K562 treated with DMSO at 1 percent for 24 hours (cell line): Measurements from ENCODE around the gene ERFL. TPM values are rescaled to one million over a fixed set of nuclear protein-coding genes. Genes with fewer than 3 reads are reported as not detected.

Experiments
- total RNA-seq: library from RNA; unstranded; fragments of 300-600 nt; gene quantifications from 2 replicates; pipeline ENCODE4 v1.2.3, GENCODE V29; 2022; ENCODE audit warnings: low read depth; ENCODE audit not compliant: insufficient read depth

ERFL gene
- 0.82 and 1.1 TPM in 2 replicates for total RNA-seq

GRCh38 chr19:41928221-41928683, at the start of gene ERFL:
Gene ERFL (minus strand): TSS chr19:41928449. CDS start chr19:41912919, 15,530 bp downstream.

GRCh38 chr19:41959056-41960053, 31.1 kb upstream of the ERFL start, which contains the start of gene RABAC1:
Gene RABAC1 (minus strand): TSS chr19:41959321. CDS start chr19:41959292, 29 bp downstream.

GRCh38 chr19:41882568-41883462, 45.4 kb downstream of the ERFL start, which contains the start of gene ARHGEF1:
Gene ARHGEF1 (plus strand): TSS chr19:41883184. CDS start chr19:41888083, 4,899 bp downstream.

GRCh38 chr19:41876847-41877832, 51.1 kb downstream of the ERFL start, which contains the start of gene CD79A:
Gene CD79A (plus strand): TSS chr19:41877279. CDS start chr19:41877305, 26 bp downstream.

GRCh38 chr19:41859618-41860418, 68.4 kb downstream of the ERFL start, which contains the start of gene RPS19:
Gene RPS19 (plus strand): TSS chr19:41860255. CDS start chr19:41860775, 520 bp downstream.

Other genes with a start within 250 kb of the ERFL start
- gene CEACAM7, start 240.2 kb downstream of the ERFL start, total RNA-seq = not detected in 2 replicates
- not detected in 2 replicates for gene CEACAM5, start 219.8 kb downstream of the ERFL start, total RNA-seq
- not detected in 2 replicates for gene CEACAM6, start 172.9 kb downstream of the ERFL start, total RNA-seq
- gene CEACAM3, start 131.9 kb downstream of the ERFL start, total RNA-seq = not detected in 2 replicates
- not detected in 2 replicates for gene LYPD4, start 83.8 kb downstream of the ERFL start, total RNA-seq
- gene DMRTC2, start 83.4 kb downstream of the ERFL start, total RNA-seq = not detected in 2 replicates
- 4,149 and 4,184 TPM in 2 replicates for gene RPS19, start 68.2 kb downstream of the ERFL start, total RNA-seq
- 0.39 and 0.59 TPM in 2 replicates for gene CD79A, start 51.2 kb downstream of the ERFL start, total RNA-seq
- 131 and 143 TPM in 2 replicates for gene ARHGEF1, start 45.3 kb downstream of the ERFL start, total RNA-seq
- 194 and 196 TPM in 2 replicates for gene RABAC1, start 30.9 kb upstream of the ERFL start, total RNA-seq
- gene ATP1A3, start 65.8 kb upstream of the ERFL start, total RNA-seq = 0.96 and 1.1 TPM in 2 replicates
- gene GRIK5, start 141.8 kb upstream of the ERFL start, total RNA-seq = 3.0 and 3.6 TPM in 2 replicates
- 31.0 and 34.9 TPM in 2 replicates for gene ZNF574, start 147.7 kb upstream of the ERFL start, total RNA-seq
- gene POU2F2, start 204.0 kb upstream of the ERFL start, total RNA-seq = 0.97 and 1.0 TPM in 2 replicates